ENCODE data around the gene CDK14. TPM values are rescaled to one million over a fixed set of nuclear protein-coding genes. Genes with fewer than 3 reads are reported as not detected.

The CDK14 gene
- total and polyA plus RNA-seq, 2 donors (not counting 1 experiment from before 2014, with no cell fraction given) = 23.6 to 41.1 TPM

GRCh38 chr7:90825779-90826178, 229.7 kb downstream of the CDK14 start:
- no peak overlapping the region for H3K4me3 ChIP-seq (replicated peaks in 1 of 4; ENCODE audit: control extremely low read depth in 1 of 4, insufficient read depth in 1 of 4, low read depth in 3 of 4, low read length in 4 of 4)
- H3K36me3 ChIP-seq (ENCODE audit: control insufficient read depth, insufficient read depth, low read length) = no peaks in the 10 kb centered on the region
- H2AFZ ChIP-seq (ENCODE audit: low read length) = no peak overlapping the region
- H4K20me1 ChIP-seq (ENCODE audit: control insufficient read depth, extremely low read depth, insufficient read depth, low read length) = no peaks in the 10 kb centered on the region
- peaks cover 2% of the 10 kb centered on the region for H3K79me2 ChIP-seq (ENCODE audit: control insufficient read depth, insufficient read depth, low read length)
- H3K4me2 ChIP-seq (ENCODE audit: extremely low read depth, insufficient read depth, low read length) = no peak overlapping the region
- H3K4me1 ChIP-seq (ENCODE audit: control insufficient read depth, extremely low read depth, insufficient read depth, low read length) = peaks cover 7% of the 10 kb centered on the region
- H3K27me3 ChIP-seq (ENCODE audit: control insufficient read depth, insufficient read depth, low read length) = no peaks in the 10 kb centered on the region
- no peak overlapping the region for H3K9ac ChIP-seq (ENCODE audit: insufficient read depth, low read length)
- H3K9me3 ChIP-seq (ENCODE audit: control insufficient read depth, insufficient read depth, low read depth, low read length) = no peaks in the 10 kb centered on the region
- no peak overlapping the region for H3K27ac ChIP-seq (ENCODE audit: insufficient read depth, low read length)
- TF ChIP-seq CTCF (conservative IDR thresholded peaks at IDR 0.05 in 1 of 2, IDR thresholded peaks at IDR 0.05 in 1 of 2; ENCODE audit: low read depth in 1 of 2, low read length in 2 of 2) (no peak), EZH2 (IDR thresholded peaks at IDR 0.05; ENCODE audit: low read length, missing control alignments) (no peak)
- peak; percentile 77 to 93 for DNase-seq (ENCODE audit: low read depth in 2 of 2)

- TF ChIP-seq EZH2 (IDR thresholded peaks at IDR 0.05; ENCODE audit: low read length, missing control alignments) = no peak
- TF ChIP-seq CTCF (conservative IDR thresholded peaks at IDR 0.05 in 1 of 2, IDR thresholded peaks at IDR 0.05 in 1 of 2; ENCODE audit: low read depth in 1 of 2, low read length in 2 of 2) = no peak
- peak; percentile 17 to 44 for DNase-seq (ENCODE audit: low read depth in 2 of 2)
- no peak overlapping the region for H3K4me2 ChIP-seq (ENCODE audit: extremely low read depth, insufficient read depth, low read length)
Observed at GRCh38 chr7:90828601-90829000, 232.5 kb downstream of the CDK14 start.

GRCh38 chr7:90830308-90830707, 234.2 kb downstream of the CDK14 start:
- Histone ChIP-seq H3K27me3 (ENCODE audit: control insufficient read depth, insufficient read depth, low read length) (no peaks in the 10 kb centered on the region), H3K4me3 (replicated peaks in 1 of 4; ENCODE audit: control extremely low read depth in 1 of 4, insufficient read depth in 1 of 4, low read depth in 3 of 4, low read length in 4 of 4) (no peak overlapping the region), H3K9me3 (ENCODE audit: control insufficient read depth, insufficient read depth, low read depth, low read length) (no peaks in the 10 kb centered on the region), H4K20me1 (ENCODE audit: control insufficient read depth, extremely low read depth, insufficient read depth, low read length) (no peaks in the 10 kb centered on the region), H3K27ac (ENCODE audit: insufficient read depth, low read length) (no peak overlapping the region), H2AFZ (ENCODE audit: low read length) (no peak overlapping the region), H3K9ac (ENCODE audit: insufficient read depth, low read length) (no peak overlapping the region), H3K36me3 (ENCODE audit: control insufficient read depth, insufficient read depth, low read length) (no peaks in the 10 kb centered on the region), H3K4me2 (ENCODE audit: extremely low read depth, insufficient read depth, low read length) (no peak overlapping the region), H3K4me1 (ENCODE audit: control insufficient read depth, extremely low read depth, insufficient read depth, low read length) (peaks cover 6% of the 10 kb centered on the region), H3K79me2 (ENCODE audit: control insufficient read depth, insufficient read depth, low read length) (no peaks in the 10 kb centered on the region)
- TF ChIP-seq EZH2 (IDR thresholded peaks at IDR 0.05; ENCODE audit: low read length, missing control alignments) = no peak
- TF ChIP-seq CTCF (conservative IDR thresholded peaks at IDR 0.05 in 1 of 2, IDR thresholded peaks at IDR 0.05 in 1 of 2; ENCODE audit: low read depth in 1 of 2, low read length in 2 of 2) = no peak
- DNase-seq (ENCODE audit: low read depth in 2 of 2) = no peak

More at GRCh38 chr7:90828601-90829000, 232.5 kb downstream of the CDK14 start:
- Histone ChIP-seq H3K9me3 (ENCODE audit: control insufficient read depth, insufficient read depth, low read depth, low read length) (no peaks in the 10 kb centered on the region), H3K27me3 (ENCODE audit: control insufficient read depth, insufficient read depth, low read length) (no peaks in the 10 kb centered on the region), H2AFZ (ENCODE audit: low read length) (no peak overlapping the region), H3K9ac (ENCODE audit: insufficient read depth, low read length) (no peak overlapping the region), H4K20me1 (ENCODE audit: control insufficient read depth, extremely low read depth, insufficient read depth, low read length) (no peaks in the 10 kb centered on the region), H3K79me2 (ENCODE audit: control insufficient read depth, insufficient read depth, low read length) (peaks cover under 1% of the 10 kb centered on the region), H3K4me3 (replicated peaks in 1 of 4; ENCODE audit: control extremely low read depth in 1 of 4, insufficient read depth in 1 of 4, low read depth in 3 of 4, low read length in 4 of 4) (no peak overlapping the region), H3K27ac (ENCODE audit: insufficient read depth, low read length) (no peak overlapping the region), H3K36me3 (ENCODE audit: control insufficient read depth, insufficient read depth, low read length) (no peaks in the 10 kb centered on the region), H3K4me1 (ENCODE audit: control insufficient read depth, extremely low read depth, insufficient read depth, low read length) (peaks cover 8% of the 10 kb centered on the region)

Measured in fibroblast of lung (primary cell).